Measurements from ENCODE around the gene HILPDA.

GRCh38 chr7:128424686-128425275 lies 30.9 kb upstream of the HILPDA start:
- TF ChIP-seq CTCF (IDR thresholded peaks at IDR 0.05; ENCODE audit: insufficient read depth, low read length, poor library complexity, severe bottlenecking) (no peak), EZH2phosphoT487 (conservative IDR thresholded peaks at IDR 0.05; ENCODE audit: low read length) (no peak)
